GM06990 (cell line): Measurements from ENCODE around the gene ICE2.

ENCODE experiments used
- DNase-seq: peaks from one replicate; pipeline ENCODE4 v3.0.0-alpha.2; 2011; ENCODE audit not compliant: insufficient read length; ENCODE audit errors: extremely low read depth
- H3K27me3 ChIP-seq: replicated peaks from 2 replicates; pipeline ENCODE4 v1.6.0; 2011; ENCODE audit warnings: low read length; ENCODE audit not compliant: control insufficient read depth, insufficient read depth
- H3K36me3 ChIP-seq: 2 replicates; pipeline ENCODE4 v1.5.1; 2011; ENCODE audit warnings: low read length; ENCODE audit not compliant: control insufficient read depth, insufficient read depth
- H3K4me3 ChIP-seq: replicated peaks from 2 replicates; pipeline ENCODE4 v1.5.1; 2011; ENCODE audit warnings: low read depth, mild to moderate bottlenecking, control low read depth, low read length
- CTCF ChIP-seq: IDR thresholded peaks from 2 replicates; pipeline ENCODE4 v1.5.1; 2011; ENCODE audit warnings: low read length, control low read depth, mild to moderate bottlenecking, inconsistent platforms; ENCODE audit not compliant: insufficient read depth, poor library complexity, severe bottlenecking

ICE2 gene

GRCh38 chr15:60382773-60383674 lies 95.9 kb downstream of the ICE2 start:
- no peak for TF ChIP-seq CTCF
- H3K4me3 ChIP-seq: no peak overlapping the region

GRCh38 chr15:60381148-60381788 lies 97.7 kb downstream of the ICE2 start:
- peaks cover 19% of the 10 kb centered on the region for H3K36me3 ChIP-seq
- DNase-seq: no peak
- no peak for TF ChIP-seq CTCF
- H3K4me3 ChIP-seq: no peak overlapping the region
- H3K27me3 ChIP-seq: no peaks in the 10 kb centered on the region

More at GRCh38 chr15:60382773-60383674, 95.9 kb downstream of the ICE2 start:
- no peaks in the 10 kb centered on the region for H3K27me3 ChIP-seq
- DNase-seq: no peak
- peaks cover 15% of the 10 kb centered on the region for H3K36me3 ChIP-seq

- TF ChIP-seq CTCF: no peak
- peaks cover 21% of the 10 kb centered on the region for H3K36me3 ChIP-seq
- DNase-seq: no peak
- no peak overlapping the region for H3K4me3 ChIP-seq
- H3K27me3 ChIP-seq: no peaks in the 10 kb centered on the region
These were observed 99.2 kb downstream of the ICE2 start for GRCh38 chr15:60379525-60380274.

- no peak for DNase-seq
- peaks cover 21% of the 10 kb centered on the region for H3K36me3 ChIP-seq
- TF ChIP-seq CTCF: no peak
- no peaks in the 10 kb centered on the region for H3K27me3 ChIP-seq
- no peak overlapping the region for H3K4me3 ChIP-seq
These were observed 99.8 kb downstream of the ICE2 start for GRCh38 chr15:60379185-60379524.

GRCh38 chr15:60376677-60377095 lies 102.3 kb downstream of the ICE2 start:
- no peak for TF ChIP-seq CTCF
- Histone ChIP-seq H3K4me3 (no peak overlapping the region), H3K36me3 (peaks cover 19% of the 10 kb centered on the region), H3K27me3 (no peaks in the 10 kb centered on the region)
- no peak for DNase-seq
